Suppressor macrophage treated with lipopolysaccharide for 1 hour (primary cell): ENCODE results near the gene LEKR1.
A peak's percentile ranks its signal among the peaks of the same experiment; 100 is the strongest.

Experiments used
- DNase-seq, 3 donors: peaks; one replicate each; pipeline ENCODE4 v3.0.0-alpha.2; 2020 to 2022

The LEKR1 gene

GRCh38 chr3:156987946-156988345 lies 161.8 kb downstream of the LEKR1 start:
- DNase-seq = no peak

DNA sequence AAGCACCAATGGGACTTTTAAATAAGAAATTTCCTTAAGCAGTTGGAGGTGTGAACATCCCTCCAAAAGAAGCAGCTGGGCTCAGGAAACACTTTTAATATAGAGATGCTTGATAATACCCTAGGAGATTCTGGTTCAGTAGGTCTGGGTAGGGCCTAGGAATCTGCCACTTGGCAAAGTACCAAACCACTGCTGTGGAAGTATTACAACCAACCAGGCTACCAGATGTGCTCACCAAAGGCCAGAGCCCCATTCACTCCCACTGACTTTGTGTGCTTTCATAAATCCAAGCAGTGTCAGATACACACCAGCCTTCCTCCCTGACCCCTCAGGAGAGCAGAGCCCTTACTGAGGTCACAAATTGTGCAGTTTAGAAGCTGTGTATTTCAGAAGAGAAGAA lies 171.2 kb downstream of the LEKR1 start:
- DNase-seq = no peak

DNA sequence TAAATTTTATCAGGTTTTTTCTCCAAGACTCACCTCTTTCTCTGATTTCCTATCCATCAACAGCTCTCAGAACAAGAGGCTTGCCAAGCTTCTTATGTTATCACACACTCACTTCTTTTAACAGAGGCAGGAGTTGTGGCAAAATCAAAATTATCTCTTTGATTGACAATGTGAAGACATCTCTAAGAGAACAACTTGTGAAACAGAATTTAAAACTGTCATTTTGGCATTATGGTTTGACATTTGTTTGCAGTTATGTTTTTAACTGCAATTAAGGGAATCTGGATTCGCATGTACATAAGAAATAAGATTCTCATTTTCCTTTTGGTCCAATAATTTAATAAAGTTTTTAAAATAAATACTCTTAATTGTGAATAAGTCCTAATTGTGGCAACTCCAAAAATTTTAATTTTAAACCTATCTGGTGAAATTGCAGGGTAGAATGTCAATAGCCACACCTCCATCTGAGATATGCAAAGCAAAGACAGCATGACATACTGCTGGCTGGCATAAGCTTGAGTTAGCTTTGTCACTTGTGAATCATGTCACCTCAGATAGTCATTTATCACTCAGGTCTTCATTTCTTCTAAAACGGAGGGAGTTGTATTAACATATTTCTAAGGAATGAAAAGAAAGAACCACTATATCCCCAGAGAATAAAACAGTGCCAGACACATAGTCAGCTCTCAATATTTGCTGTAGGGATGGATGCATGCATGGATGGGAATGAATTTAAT lies 175.2 kb downstream of the LEKR1 start:
- no peak for DNase-seq

- no peak for DNase-seq
These were observed 195.5 kb downstream of the LEKR1 start for GRCh38 chr3:157021679-157022078.

DNA sequence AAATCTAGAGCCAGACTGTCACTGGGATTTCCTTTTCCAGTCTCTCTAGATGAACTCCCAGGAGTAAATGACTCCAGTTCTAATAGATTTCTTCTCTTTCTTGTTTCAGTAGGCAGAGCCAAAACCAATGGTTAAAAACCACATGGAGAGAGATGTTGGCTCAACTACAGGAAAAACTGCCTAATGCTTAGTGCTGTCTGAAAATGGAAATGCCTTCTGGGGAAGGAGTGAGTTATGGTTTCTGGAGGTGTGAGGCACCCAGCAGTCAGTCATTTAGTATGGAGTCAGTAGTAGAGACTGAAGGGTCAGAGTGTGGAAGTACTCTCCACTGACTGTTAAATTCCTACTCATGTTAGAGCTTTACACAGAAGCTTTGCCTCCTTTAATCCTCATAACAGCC lies 197.1 kb downstream of the LEKR1 start:
- no peak for DNase-seq

DNA sequence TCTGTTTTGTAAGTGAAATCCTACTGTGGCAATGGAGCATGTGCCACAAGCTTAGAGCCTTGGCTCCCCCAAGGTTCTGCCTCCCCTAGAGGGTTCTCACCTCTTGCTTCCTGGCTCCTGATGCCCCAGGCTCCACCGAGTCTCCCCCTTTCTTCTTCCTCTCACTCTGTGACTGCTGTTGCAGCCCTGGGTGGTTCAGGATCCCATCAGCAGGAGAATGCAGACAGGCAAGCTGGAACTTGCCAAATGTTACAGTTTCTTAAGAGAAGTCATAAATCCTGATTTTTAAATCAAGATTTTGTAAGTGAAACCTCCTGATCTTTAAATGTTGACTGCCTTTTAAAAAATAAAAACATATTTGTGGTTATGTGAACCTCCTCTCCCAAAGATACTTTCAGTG lies 199.9 kb downstream of the LEKR1 start:
- DNase-seq = no peak

DNA sequence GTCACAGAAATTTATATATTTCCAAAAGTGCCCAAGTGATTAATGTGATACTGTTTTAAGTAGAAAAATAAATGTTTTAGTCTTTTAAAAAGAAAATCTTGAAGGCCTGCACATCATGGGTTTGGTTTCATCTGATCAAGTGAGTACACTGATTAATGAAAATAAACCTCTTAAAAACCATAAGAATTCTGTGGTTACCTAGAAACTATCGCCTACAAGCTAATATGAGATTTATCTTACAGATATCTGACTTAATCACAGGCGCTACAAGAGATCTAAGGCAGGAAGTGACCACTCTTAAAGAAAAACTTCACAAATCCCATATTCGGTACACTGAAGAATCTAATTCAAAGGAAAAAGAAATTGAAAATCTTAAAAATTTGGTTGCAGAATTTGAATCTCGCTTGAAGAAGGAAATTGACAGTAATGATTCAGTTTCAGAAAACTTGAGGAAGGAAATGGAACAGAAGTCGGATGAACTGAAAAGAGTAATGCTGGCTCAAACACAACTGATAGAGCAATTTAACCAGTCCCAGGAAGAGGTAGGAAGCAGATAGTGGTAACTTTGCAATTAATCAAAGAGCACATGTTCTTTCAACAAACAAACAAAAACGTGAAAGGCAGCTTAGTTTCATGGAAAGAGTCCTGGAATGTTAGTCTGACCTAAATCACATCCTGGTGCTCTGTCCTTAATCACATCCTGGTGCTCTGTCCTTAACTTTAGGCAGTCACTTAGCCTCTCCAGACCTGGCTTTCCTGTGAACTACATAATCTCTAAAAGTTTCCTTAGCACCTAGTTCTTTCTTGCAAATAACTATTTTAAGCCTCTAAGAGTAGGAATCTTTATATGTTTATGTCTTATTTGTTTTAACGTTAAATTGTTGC lies 201.9 kb downstream of the LEKR1 start:
- peak in 1 of 3 donors; percentile 14 for DNase-seq

DNA sequence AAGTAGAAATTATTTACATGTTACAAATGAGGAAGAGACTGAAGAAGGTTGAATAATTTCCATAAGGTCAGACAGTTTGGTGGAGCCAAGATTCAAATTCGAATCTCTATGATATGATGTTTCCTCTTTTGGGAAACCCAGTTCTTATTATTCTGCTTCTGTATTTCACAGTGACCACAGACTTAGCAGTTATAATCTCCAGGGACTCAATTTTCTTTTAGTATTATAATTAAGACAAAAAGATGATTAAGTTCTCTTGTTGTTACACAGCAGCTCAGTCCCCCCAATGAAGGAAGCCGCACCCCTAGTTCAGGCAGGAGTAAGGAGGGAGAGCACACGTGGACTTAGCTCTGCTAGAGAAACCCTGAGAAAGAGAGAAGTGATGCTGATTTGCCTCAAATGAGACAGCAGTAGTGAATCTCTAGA lies 203.2 kb downstream of the LEKR1 start:
- DNase-seq = peak; percentile 29 to 57 (median 55)

GRCh38 chr3:157030712-157031111 lies 204.6 kb downstream of the LEKR1 start:
- no peak for DNase-seq

- DNase-seq = no peak
These were observed 206.8 kb downstream of the LEKR1 start for GRCh38 chr3:157033001-157033400.

GRCh38 chr3:157040456-157040855 lies 214.3 kb downstream of the LEKR1 start:
- DNase-seq = no peak

GRCh38 chr3:157042226-157042625 lies 216.1 kb downstream of the LEKR1 start:
- DNase-seq = no peak

DNA sequence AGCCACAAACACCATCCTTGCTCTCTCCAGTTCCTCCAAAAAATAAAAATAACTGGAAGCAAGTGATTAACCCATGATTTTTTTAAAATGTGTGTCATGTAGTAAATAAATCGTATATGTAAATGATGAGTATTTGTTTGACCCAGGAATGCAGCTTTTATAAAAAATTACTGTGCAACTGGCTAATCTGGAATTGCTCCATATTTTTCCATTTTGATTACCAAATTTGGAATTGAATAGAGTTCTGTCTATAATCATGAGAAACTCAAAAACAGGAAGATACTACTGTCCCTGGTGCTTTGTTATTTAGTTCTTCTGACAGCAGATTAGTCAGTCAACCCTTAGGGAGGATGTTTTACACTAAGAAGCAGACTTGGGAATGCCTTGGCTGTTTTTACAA lies 217.6 kb downstream of the LEKR1 start:
- peak in 1 of 3 donors; percentile 13 for DNase-seq

- no peak for DNase-seq
These were observed 219.2 kb downstream of the LEKR1 start for GRCh38 chr3:157045238-157045850.

DNA sequence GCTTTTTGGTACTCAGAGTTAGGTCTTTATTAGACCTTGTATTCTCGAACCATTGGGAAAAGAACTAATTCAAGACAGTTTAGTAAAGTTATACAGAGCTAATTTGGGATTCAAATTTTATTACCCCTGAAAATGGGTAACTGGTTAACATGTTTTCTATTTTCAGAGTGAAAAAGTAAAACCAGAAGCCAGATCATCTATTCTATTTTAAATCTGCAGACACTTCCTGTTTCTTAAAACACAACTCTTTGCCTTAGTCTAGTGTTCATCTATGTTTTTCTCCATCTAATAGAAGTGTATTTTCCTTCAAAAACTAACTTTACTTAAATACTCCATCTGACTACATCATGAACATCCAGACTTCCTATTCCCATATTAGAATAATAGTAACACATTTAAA lies 220.4 kb downstream of the LEKR1 start:
- DNase-seq = no peak

DNA sequence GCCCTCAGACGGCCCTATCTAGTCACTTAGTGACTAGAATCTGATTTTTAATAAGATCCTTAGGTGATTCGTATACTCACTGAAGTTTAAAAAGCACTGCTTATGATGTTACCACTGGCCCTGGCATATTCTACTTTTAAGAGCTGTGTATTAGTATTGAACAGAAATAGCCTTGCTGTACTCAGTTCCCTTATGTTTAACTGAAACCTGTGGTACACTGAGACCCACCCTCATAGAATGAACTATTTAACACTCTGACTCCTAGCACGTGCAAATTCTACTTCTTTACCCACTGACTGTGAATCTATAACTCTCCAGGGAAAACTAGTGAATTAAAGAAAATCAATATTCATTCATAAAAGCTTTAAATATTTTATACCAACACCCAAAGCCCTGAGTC lies 224.9 kb downstream of the LEKR1 start:
- DNase-seq = no peak

DNA sequence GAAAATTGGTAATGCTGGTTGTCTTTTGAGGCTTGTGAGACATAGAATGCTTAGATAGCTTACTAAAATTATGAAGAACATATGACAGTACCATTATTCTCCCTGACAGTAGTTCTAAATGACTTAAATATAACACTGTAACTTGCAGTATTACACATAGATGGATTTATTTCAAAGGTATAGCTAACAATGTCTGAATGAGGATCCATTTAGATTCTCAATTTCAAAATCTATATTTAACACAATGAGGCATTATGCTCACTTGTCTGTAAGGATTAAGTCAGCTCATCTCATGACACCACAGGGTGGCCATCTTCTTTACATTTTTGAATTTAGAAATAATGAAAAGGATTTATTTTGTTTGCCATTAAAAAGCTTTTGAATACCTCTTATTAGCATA lies 225.4 kb downstream of the LEKR1 start:
- DNase-seq = no peak

- DNase-seq = no peak
These were observed 229.9 kb downstream of the LEKR1 start for GRCh38 chr3:157056035-157056434.

DNA sequence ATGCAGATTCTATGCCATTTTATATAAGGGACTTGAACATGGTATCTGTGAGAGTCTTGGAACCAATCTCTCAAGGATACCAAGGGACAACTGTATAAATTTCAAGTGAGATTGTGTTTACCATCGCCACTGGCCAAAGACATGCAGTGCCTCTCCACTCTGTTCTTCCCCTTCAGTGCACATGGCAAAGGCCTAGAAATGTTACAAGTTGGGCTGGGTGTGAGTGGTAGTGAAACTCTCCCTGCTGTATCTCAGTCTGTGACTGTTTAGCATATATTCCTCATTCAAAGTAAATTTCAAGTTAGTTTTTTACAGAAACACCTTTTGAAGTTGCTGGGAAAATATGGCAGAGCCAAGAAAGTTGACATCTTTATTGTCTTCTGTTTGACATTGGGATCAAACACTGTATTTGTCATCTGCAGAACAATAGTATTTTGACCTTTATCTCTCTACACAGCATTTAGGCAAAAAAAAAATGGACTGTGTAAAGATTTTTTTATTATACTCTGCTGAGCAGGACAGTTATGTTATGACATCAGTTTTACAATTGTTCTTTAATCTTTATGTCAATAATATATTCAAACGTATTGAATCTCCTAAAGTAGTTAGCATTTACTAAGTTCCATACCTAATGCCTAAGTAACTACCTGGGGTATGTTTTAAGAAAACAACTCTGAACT lies 232.4 kb downstream of the LEKR1 start:
- no peak for DNase-seq

DNA sequence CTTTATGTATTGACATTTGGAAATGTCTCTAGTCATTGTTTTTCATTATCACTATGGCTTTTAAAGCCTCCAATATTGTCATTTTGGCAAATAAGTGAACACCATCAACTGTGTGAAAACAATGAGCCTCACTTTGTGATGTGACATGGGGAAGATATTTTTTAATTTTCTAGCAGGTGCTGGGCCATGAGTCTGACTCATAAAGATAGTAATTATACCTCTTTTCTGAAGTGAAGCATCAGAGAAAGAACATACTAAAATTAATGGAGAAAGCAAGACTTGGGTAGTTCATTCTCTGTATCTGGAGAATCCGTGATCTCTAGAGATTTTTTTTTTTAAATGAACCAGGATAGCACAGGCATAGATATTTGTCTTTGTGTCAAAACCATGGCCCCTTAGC lies 233.0 kb downstream of the LEKR1 start:
- no peak for DNase-seq

- no peak for DNase-seq
These were observed 233.5 kb downstream of the LEKR1 start for GRCh38 chr3:157059661-157060060.

DNA sequence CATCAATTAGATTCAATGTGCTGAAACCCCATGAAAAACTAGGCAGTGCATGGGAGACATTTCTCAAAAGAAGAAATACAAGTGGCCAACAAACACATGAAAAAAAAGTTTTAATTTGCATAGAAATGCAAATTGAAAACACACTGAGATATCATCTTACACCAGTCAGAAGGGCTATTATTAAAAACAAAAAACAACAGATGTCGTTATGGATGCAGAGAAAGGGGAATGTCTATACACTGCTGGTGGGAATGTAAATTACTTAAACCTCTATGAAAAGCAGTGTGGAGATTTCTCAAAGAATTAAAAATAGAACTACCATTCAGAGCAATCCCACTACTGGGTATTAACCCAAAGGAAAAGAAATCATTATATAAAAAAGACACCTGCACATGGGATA lies 235.1 kb downstream of the LEKR1 start:
- no peak for DNase-seq

DNA sequence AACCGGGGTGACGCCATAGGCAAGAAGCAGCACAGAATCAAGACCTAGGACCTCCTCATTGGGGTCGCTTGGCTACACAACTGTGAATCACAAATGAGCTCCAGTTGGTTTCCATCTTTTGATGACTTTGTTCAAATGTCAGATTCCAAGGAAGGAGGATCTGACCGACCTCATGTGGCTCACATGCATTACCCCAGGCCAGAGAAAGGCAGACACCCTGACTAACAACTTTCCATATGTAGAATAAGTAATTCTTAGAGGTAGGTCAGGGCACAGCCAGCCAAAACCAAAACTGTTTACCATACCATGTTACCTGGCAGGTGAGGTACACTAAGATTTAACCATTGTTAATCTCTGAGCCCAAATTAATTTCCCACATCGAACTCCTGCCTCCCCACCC lies 237.3 kb downstream of the LEKR1 start:
- no peak for DNase-seq
